Breast epithelium (tissue), 3 donors: Measurements from ENCODE around the gene SLC43A1.

ENCODE experiments used
- POLR2AphosphoS5 ChIP-seq, 3 donors: sonication (generic); formaldehyde crosslinking; IDR thresholded peaks; one replicate each; pipeline ENCODE4 v1.6.1; 2017; ENCODE audit warnings: antibody characterized with exemption in 3 of 3
- TF ChIP-seq, protein P1 (sequence below), 3 donors: fragments of 450-650 bp; IDR thresholded peaks; one replicate each; pipeline ENCODE4 v1.5.1; 2016 to 2017; ENCODE audit warnings: antibody characterized with exemption in 3 of 3, mild to moderate bottlenecking in 3 of 3, moderate library complexity in 3 of 3

GRCh38 chr11:57501953-57502352, 13.5 kb downstream of the SLC43A1 start:
- TF ChIP-seq, protein P1, sequence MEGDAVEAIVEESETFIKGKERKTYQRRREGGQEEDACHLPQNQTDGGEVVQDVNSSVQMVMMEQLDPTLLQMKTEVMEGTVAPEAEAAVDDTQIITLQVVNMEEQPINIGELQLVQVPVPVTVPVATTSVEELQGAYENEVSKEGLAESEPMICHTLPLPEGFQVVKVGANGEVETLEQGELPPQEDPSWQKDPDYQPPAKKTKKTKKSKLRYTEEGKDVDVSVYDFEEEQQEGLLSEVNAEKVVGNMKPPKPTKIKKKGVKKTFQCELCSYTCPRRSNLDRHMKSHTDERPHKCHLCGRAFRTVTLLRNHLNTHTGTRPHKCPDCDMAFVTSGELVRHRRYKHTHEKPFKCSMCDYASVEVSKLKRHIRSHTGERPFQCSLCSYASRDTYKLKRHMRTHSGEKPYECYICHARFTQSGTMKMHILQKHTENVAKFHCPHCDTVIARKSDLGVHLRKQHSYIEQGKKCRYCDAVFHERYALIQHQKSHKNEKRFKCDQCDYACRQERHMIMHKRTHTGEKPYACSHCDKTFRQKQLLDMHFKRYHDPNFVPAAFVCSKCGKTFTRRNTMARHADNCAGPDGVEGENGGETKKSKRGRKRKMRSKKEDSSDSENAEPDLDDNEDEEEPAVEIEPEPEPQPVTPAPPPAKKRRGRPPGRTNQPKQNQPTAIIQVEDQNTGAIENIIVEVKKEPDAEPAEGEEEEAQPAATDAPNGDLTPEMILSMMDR (IDR thresholded peaks at IDR 0.05) = no peak
- no peak for TF ChIP-seq POLR2AphosphoS5 (IDR thresholded peaks at IDR 0.05)
